NCI-H1694 treated with DMSO at 0.1 percent for 48 hours (cell line): ENCODE data around the gene LGR6.
"Not testable (repeated sequence)": the region's sequence is repeated elsewhere in the genome, so short reads cannot be mapped to it uniquely, and the experiment has no call there.

Experiments
- DNase-seq: peaks from one replicate; lab custom pipeline; 2025; lab: John Stamatoyannopoulos, UW

The LGR6 gene

GRCh38 chr1:202176949-202177927, 16.4 kb upstream of the LGR6 start:
- DNase-seq: no peak

- DNase-seq: no peak
Observed at GRCh38 chr1:202179828-202180750, 13.5 kb upstream of the LGR6 start.

- not testable (repeated sequence) for DNase-seq
Observed at GRCh38 chr1:202180751-202181139, 12.9 kb upstream of the LGR6 start.

GRCh38 chr1:202181586-202181985, 12.0 kb upstream of the LGR6 start:
- DNase-seq: no peak

- DNase-seq: no peak
Observed at GRCh38 chr1:202182040-202182877, 11.3 kb upstream of the LGR6 start.

- peak; percentile 92 for DNase-seq
Observed at GRCh38 chr1:202184750-202185460, 8.7 kb upstream of the LGR6 start.

- peak; percentile 49 for DNase-seq
Observed at GRCh38 chr1:202186327-202186726, 7.3 kb upstream of the LGR6 start.

GRCh38 chr1:202187041-202187671, 6.4 kb upstream of the LGR6 start:
- DNase-seq: no peak

- DNase-seq: no peak
Observed at GRCh38 chr1:202187697-202188407, 5.7 kb upstream of the LGR6 start.

- DNase-seq: peak; percentile 60
Observed at GRCh38 chr1:202189001-202189790, 4.4 kb upstream of the LGR6 start.

- no peak for DNase-seq
Observed at GRCh38 chr1:202189918-202190715, 3.5 kb upstream of the LGR6 start.

GRCh38 chr1:202191391-202191790, 2.2 kb upstream of the LGR6 start:
- not testable (repeated sequence) for DNase-seq

- no peak for DNase-seq
Observed at GRCh38 chr1:202192770-202193613, 607 bp upstream of the LGR6 start.

- no peak for DNase-seq
Observed at GRCh38 chr1:202194328-202194648, 689 bp downstream of the LGR6 start.

- no peak for DNase-seq
Observed at GRCh38 chr1:202197653-202198365, 4.2 kb downstream of the LGR6 start.

GRCh38 chr1:202198366-202198724, 4.7 kb downstream of the LGR6 start:
- DNase-seq: no peak
